HEK293 (cell line): Measurements from ENCODE around the gene CDYL.

Source experiments
- CTCF ChIA-PET: fragments of 350-600 bp; formaldehyde crosslinking; extraction: SDS; loops from one replicate; lab custom pipeline; 2021; ENCODE audit warnings: antibody characterized with exemption; lab: Yijun Ruan, JAX
- POLR2A ChIA-PET: fragments of 300-600 bp; formaldehyde crosslinking; extraction: SDS; loops from one replicate; lab custom pipeline; 2020; ENCODE audit warnings: antibody characterized with exemption, inconsistent platforms; lab: Yijun Ruan, JAX
- H3K27ac ChIP-seq: fragments of 200-500 bp; sonication (Bioruptor generic); 2 replicates; pipeline ENCODE4 v1.5.1; 2014; ENCODE audit warnings: low read depth, low read length, control low read depth, inconsistent platforms; ENCODE audit errors: extremely low read depth
- H3K36me3 ChIP-seq, 2 experiments: fragments of 200-500 bp in 1 of 2; sonication (Bioruptor generic) in 1 of 2; 1 replicate in 1 of 2; 2 replicates in 1 of 2; pipeline ENCODE4 v1.5.1; 2014 to 2017; ENCODE audit warnings: inconsistent platforms in 2 of 2, low read length in 2 of 2; ENCODE audit not compliant: control insufficient read depth in 2 of 2, insufficient read depth in 1 of 2
- H3K4me1 ChIP-seq: fragments of 200-500 bp; sonication (Bioruptor generic); 2 replicates; pipeline ENCODE4 v1.5.1; 2014; ENCODE audit warnings: mild to moderate bottlenecking, low read length, inconsistent platforms; ENCODE audit not compliant: control insufficient read depth, insufficient read depth
- H3K4me3 ChIP-seq: 2 replicates; pipeline ENCODE4 v1.5.1; 2011; ENCODE audit warnings: low read depth, mild to moderate bottlenecking, control low read depth, low read length, moderate library complexity
- H3K9me3 ChIP-seq: fragments of 200-500 bp; sonication (Bioruptor generic); 2 replicates; pipeline ENCODE4 v1.5.1; 2014; ENCODE audit warnings: low read depth, low read length, inconsistent platforms; ENCODE audit not compliant: control insufficient read depth, insufficient read depth
- GLIS1 ChIP-seq: fragments of 450-650 bp; formaldehyde crosslinking; IDR thresholded peaks from 2 replicates; pipeline ENCODE4 v1.5.1; 2016; ENCODE audit warnings: missing biosample characterization, missing genetic modification characterization
- SALL2 ChIP-seq: fragments of 450-650 bp; formaldehyde crosslinking; IDR thresholded peaks from 2 replicates; pipeline ENCODE4 v1.5.0; 2017; ENCODE audit warnings: missing biosample characterization, mild to moderate bottlenecking, missing genetic modification characterization, borderline replicate concordance
- SP3 ChIP-seq: fragments of 450-650 bp; formaldehyde crosslinking; IDR thresholded peaks from 2 replicates; pipeline ENCODE4 v1.5.1; 2016; ENCODE audit warnings: missing biosample characterization, missing genetic modification characterization
- TRIM28 ChIP-seq: IDR thresholded peaks from 2 replicates; pipeline ENCODE4 v1.6.1; 2011; ENCODE audit warnings: low read length, control low read depth, borderline replicate concordance
- ZFHX2 ChIP-seq: fragments of 450-650 bp; formaldehyde crosslinking; conservative IDR thresholded peaks from 2 replicates; pipeline ENCODE4 v1.5.1; 2016; ENCODE audit warnings: missing biosample characterization, missing genetic modification characterization
- ZNF112 ChIP-seq: fragments of 450-650 bp; formaldehyde crosslinking; IDR thresholded peaks from 2 replicates; pipeline ENCODE4 v1.5.0; 2017; ENCODE audit warnings: missing biosample characterization, missing genetic modification characterization
- ZNF155 ChIP-seq: fragments of 450-650 bp; formaldehyde crosslinking; IDR thresholded peaks from 2 replicates; pipeline ENCODE4 v1.5.1; 2016; ENCODE audit warnings: missing biosample characterization, missing genetic modification characterization
- ZNF2 ChIP-seq: fragments of 450-650 bp; formaldehyde crosslinking; IDR thresholded peaks from 2 replicates; pipeline ENCODE4 v1.5.1; 2016; ENCODE audit warnings: missing biosample characterization, missing genetic modification characterization
- ZNF211 ChIP-seq: fragments of 450-650 bp; formaldehyde crosslinking; IDR thresholded peaks from 2 replicates; pipeline ENCODE4 v1.5.1; 2016; ENCODE audit warnings: low read depth, missing biosample characterization, missing genetic modification characterization
- ZNF354C ChIP-seq: fragments of 450-650 bp; formaldehyde crosslinking; IDR thresholded peaks from 2 replicates; pipeline ENCODE4 v1.5.1; 2016; ENCODE audit warnings: missing biosample characterization, missing genetic modification characterization, low read depth, borderline replicate concordance
- ZNF394 ChIP-seq: fragments of 450-650 bp; formaldehyde crosslinking; IDR thresholded peaks from 2 replicates; pipeline ENCODE4 v1.5.1; 2016; ENCODE audit warnings: missing biosample characterization, missing genetic modification characterization, mild to moderate bottlenecking, moderate library complexity, borderline replicate concordance
- ZNF561 ChIP-seq: fragments of 450-650 bp; IDR thresholded peaks from 2 replicates; pipeline ENCODE4 v1.5.1; 2018; ENCODE audit warnings: missing biosample characterization, missing genetic modification characterization, borderline replicate concordance
- ZNF600 ChIP-seq: fragments of 450-650 bp; formaldehyde crosslinking; IDR thresholded peaks from 2 replicates; pipeline ENCODE4 v1.5.1; 2016; ENCODE audit warnings: missing biosample characterization, missing genetic modification characterization
- ZNF664 ChIP-seq: fragments of 450-650 bp; formaldehyde crosslinking; IDR thresholded peaks from 2 replicates; pipeline ENCODE4 v1.5.1; 2016; ENCODE audit warnings: missing biosample characterization, missing genetic modification characterization
- ZNF768 ChIP-seq: fragments of 450-650 bp; formaldehyde crosslinking; IDR thresholded peaks from 2 replicates; pipeline ENCODE4 v1.5.1; 2018; ENCODE audit warnings: missing biosample characterization, mild to moderate bottlenecking, missing genetic modification characterization
- ZNF791 ChIP-seq: fragments of 450-650 bp; formaldehyde crosslinking; IDR thresholded peaks from 2 replicates; pipeline ENCODE4 v1.5.1; 2016; ENCODE audit warnings: missing biosample characterization, missing genetic modification characterization
- ZNF830 ChIP-seq: fragments of 450-650 bp; IDR thresholded peaks from 2 replicates; pipeline ENCODE4 v1.5.0; 2018; ENCODE audit warnings: missing biosample characterization, missing genetic modification characterization, low read depth, mild to moderate bottlenecking, moderate library complexity
- ZSCAN16 ChIP-seq: fragments of 450-650 bp; formaldehyde crosslinking; IDR thresholded peaks from 2 replicates; pipeline ENCODE4 v1.5.1; 2016; ENCODE audit warnings: missing biosample characterization, missing genetic modification characterization
- ZSCAN23 ChIP-seq: fragments of 450-650 bp; formaldehyde crosslinking; IDR thresholded peaks from 2 replicates; pipeline ENCODE4 v1.5.1; 2016; ENCODE audit warnings: missing biosample characterization, missing genetic modification characterization
- TF ChIP-seq, protein P1 (sequence below): fragments of 450-650 bp; formaldehyde crosslinking; IDR thresholded peaks from 2 replicates; pipeline ENCODE4 v1.5.1; 2016; ENCODE audit warnings: missing biosample characterization, missing genetic modification characterization
- TF ChIP-seq, protein P2 (sequence below): fragments of 450-650 bp; formaldehyde crosslinking; IDR thresholded peaks from 2 replicates; pipeline ENCODE4 v1.5.1; 2017; ENCODE audit warnings: missing biosample characterization, missing genetic modification characterization

Gene CDYL

DNA sequence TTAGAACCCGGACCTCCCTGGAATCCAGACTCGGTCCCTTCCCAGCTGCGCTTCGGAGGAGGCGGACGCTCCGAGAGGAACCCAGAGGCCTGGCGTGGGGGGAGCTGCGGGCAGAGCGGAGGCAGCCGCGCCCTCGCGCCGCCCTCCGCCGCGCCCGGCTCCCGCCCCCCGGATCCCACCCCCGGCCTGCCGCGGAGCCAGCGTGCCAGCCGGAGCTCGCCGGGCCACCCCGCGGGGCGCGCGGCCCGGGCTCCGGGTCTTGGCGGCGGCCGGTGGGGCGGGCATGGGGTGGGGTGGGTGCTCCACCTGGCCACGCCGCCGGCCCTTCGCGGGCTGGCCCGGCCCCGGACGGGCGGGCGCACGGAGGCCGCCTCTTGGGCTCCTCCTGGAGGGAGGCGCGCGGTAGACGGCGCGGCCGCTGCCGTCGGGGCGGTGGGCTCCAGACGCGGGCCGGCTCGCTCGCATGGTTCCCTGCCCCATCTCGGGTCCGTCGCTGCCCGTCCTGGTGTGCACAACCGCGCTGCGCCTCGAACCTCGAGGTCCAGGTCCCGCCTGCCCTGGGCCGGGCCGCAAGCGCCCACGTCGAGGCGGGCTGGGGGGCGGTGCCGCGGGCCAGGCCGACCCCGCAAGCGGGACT is 592 bp upstream of the CDYL start (continued):
- TF ChIP-seq, protein P1, sequence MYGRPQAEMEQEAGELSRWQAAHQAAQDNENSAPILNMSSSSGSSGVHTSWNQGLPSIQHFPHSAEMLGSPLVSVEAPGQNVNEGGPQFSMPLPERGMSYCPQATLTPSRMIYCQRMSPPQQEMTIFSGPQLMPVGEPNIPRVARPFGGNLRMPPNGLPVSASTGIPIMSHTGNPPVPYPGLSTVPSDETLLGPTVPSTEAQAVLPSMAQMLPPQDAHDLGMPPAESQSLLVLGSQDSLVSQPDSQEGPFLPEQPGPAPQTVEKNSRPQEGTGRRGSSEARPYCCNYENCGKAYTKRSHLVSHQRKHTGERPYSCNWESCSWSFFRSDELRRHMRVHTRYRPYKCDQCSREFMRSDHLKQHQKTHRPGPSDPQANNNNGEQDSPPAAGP (tag by site-specific recombination) = peak; percentile 62
- no peak for TF ChIP-seq ZNF830
- no peak for TF ChIP-seq TRIM28
- no peak for TF ChIP-seq ZSCAN23
- no peak for TF ChIP-seq SALL2 (tag by site-specific recombination)
- TF ChIP-seq ZNF211 = no peak
- no peak for TF ChIP-seq ZNF2
- no peak for TF ChIP-seq ZNF155 (tag by site-specific recombination)
- no peak for TF ChIP-seq ZNF112 (tag by site-specific recombination)
- peak; percentile 57; the same call in 1 of the 2 replicates for TF ChIP-seq ZNF561
- TF ChIP-seq ZSCAN16 (tag by site-specific recombination) = no peak
- no peak for TF ChIP-seq ZNF791 (tag by site-specific recombination)

DNA sequence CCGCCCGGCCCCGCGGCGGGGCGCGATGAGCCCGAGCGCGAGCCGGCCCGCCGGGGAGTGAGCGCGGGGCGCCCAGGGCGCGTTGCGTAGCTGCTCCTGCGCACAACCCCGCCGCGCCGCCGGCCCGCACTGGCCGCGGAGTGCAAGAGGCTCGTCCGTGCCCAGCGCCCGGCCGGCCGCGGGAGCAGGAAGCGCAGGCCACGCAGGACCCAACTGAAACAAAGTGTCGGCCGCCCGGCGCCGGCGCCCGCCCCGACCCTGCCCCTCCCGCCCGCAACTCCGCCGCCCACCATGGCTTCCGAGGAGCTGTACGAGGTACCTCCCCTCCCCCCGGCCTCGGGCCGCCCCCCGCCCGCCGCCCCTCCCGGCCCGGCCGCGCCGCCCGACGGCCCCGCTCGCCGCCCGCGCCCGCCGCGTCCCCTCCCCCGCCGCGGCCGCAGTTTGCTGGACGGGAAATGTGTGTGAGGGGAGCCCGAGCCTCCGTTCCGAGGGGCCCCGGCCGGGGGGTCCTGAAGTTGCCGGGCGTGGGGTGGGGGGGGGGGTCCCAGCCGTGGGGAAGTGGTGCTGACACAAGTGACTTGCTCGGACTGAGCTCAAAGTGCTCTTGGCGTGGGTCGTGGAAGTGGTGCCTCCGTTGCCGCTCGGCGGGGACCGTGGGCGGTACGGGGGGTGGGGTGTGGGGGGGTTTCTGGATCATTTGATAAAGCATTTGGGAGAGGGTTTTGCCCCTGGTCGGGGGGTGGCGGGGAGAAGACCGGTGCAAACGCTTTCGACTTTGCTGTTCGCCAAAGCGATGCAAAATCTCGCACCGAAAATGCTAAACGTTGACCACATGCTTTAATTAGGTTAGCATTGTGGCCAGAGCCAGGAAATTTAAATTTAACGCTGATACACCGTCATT is 539 bp downstream of the CDYL start:
- Histone ChIP-seq H3K9me3 (no peaks in the 10 kb centered on the region), H3K36me3 (no peaks in the 10 kb centered on the region), H3K4me3 (peak overlapping the region; percentile 55), H3K4me1 (peaks cover 13% of the 10 kb centered on the region), H3K27ac (peak overlapping the region; percentile 76; the same call in 1 of the 2 replicates)
- TF ChIP-seq SP3 (tag by site-specific recombination) = 0 out of 2 replicates have a peak, but pooled peaks have one; percentile 10
- peak; percentile 26; the same call in 1 of the 2 replicates for TF ChIP-seq ZFHX2
- no peak for TF ChIP-seq ZNF394 (tag by site-specific recombination)
- POLR2A ChIA-PET = interaction anchor here (0.6 to 3.1 kb wide), 8 partner anchors 10 to 227 kb away, joined by 3 to 17 read pairs (median 4); partner anchors contain the start of gene RPP40
- CTCF ChIA-PET = interaction anchor here (1.0 to 1.4 kb wide), 4 partner anchors 10 to 461 kb away, joined by 3 to 4 read pairs (median 4); no protein-coding TSS in a partner anchor

DNA sequence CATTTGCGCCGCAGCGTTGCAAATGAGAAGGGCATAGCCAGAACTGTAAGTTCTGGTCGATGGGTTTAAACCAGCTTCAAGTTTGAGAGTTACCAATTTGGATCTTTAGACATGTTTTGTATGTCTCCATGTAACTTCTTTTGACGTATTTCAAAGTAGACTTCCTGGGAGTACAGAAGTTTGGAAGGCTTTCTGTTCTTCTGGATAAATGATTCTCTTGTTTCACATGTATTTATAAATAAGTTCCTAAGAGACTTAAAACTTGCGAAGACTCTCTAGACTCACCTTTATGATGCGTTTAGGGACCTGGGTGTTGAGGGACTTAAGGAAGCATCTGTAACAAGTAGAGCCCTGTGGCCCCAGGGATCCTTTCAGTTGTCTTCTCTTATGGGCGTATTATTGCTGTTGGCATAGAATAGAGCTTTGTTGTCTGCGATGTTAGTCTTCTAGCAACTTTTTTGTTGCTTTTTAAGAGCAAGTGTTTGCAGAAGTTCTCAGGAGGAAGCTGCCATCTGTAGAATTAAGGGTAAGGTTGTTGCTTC is 1.3 kb downstream of the CDYL start:
- TF ChIP-seq ZNF354C (tag by site-specific recombination) = no peak
- TF ChIP-seq, protein P2, sequence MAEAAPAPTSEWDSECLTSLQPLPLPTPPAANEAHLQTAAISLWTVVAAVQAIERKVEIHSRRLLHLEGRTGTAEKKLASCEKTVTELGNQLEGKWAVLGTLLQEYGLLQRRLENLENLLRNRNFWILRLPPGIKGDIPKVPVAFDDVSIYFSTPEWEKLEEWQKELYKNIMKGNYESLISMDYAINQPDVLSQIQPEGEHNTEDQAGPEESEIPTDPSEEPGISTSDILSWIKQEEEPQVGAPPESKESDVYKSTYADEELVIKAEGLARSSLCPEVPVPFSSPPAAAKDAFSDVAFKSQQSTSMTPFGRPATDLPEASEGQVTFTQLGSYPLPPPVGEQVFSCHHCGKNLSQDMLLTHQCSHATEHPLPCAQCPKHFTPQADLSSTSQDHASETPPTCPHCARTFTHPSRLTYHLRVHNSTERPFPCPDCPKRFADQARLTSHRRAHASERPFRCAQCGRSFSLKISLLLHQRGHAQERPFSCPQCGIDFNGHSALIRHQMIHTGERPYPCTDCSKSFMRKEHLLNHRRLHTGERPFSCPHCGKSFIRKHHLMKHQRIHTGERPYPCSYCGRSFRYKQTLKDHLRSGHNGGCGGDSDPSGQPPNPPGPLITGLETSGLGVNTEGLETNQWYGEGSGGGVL (tag by site-specific recombination) = no peak
- no peak for TF ChIP-seq ZNF791 (tag by site-specific recombination)
- TF ChIP-seq ZNF768 = no peak
- no peak for TF ChIP-seq ZNF600
- TF ChIP-seq ZNF664 (tag by site-specific recombination) = no peak
- no peak for TF ChIP-seq GLIS1 (tag by site-specific recombination)
- TF ChIP-seq ZNF112 (tag by site-specific recombination) = no peak
- POLR2A ChIA-PET = interaction anchor here (0.5 to 3.1 kb wide), 5 partner anchors 9 to 165 kb away, joined by 3 to 17 read pairs (median 6); no protein-coding TSS in a partner anchor
- no peaks in the 10 kb centered on the region for H3K9me3 ChIP-seq
- H3K36me3 ChIP-seq = no peaks in the 10 kb centered on the region
- H3K4me3 ChIP-seq = peak overlapping the region; percentile 55
- no peak overlapping the region for H3K27ac ChIP-seq
- H3K4me1 ChIP-seq = peaks cover 13% of the 10 kb centered on the region
- CTCF ChIA-PET = interaction anchor here (1.0 to 1.4 kb wide), 3 partner anchors 9 to 253 kb away, joined by 3 to 4 read pairs (median 4); no protein-coding TSS in a partner anchor
